Stimulated activated CD8-positive, alpha-beta memory T cell treated with anti-CD3 and anti-CD28 coated beads, Interleukin-12 subunit alpha, Interleukin-12 subunit beta, amount 100 ng/mL, for 4 hours (primary cell): Measurements from ENCODE around the gene SLC1A3.

Source experiments
- DNase-seq: peaks from one replicate; pipeline ENCODE4 v3.0.0-alpha.2; 2020; ENCODE audit warnings: low read depth

SLC1A3 gene

DNA sequence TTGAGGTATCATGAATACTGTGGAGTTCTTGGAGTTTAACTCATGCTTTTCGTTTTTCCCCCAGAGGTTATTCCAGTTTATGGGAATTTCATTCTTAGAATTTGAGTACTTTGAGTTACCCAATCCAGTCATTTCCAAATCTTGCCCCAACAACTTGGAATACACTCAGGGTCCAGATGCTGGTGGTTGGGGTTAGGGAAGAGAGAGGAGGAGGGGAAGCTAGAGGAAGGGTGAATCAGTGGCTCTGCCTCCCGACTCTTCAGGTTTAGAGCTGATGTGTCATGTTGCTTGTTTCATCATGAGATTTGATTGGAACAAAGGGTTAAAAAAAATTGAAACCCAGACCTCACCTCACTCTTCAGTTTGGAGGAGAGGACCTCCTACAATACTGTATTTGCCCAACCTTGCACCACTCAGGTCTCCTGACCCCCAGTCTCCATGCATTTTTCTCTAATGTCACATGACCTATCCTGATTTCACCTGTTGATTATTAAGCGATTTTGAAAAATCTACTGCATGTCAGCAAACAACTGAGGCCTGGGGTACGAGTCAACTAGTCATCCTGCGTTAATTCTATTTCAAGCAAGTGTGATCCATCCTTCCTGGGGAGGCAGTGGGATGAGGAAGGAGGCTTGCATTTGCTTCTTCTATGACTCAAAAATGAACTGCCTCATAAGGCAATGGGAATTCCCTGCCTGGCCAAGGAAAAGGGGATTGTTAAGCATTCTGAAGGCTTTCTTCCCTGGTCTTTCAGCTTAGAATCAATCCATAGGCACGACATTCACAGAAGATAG is 6.2 kb upstream of the SLC1A3 start:
- DNase-seq: no peak

DNA sequence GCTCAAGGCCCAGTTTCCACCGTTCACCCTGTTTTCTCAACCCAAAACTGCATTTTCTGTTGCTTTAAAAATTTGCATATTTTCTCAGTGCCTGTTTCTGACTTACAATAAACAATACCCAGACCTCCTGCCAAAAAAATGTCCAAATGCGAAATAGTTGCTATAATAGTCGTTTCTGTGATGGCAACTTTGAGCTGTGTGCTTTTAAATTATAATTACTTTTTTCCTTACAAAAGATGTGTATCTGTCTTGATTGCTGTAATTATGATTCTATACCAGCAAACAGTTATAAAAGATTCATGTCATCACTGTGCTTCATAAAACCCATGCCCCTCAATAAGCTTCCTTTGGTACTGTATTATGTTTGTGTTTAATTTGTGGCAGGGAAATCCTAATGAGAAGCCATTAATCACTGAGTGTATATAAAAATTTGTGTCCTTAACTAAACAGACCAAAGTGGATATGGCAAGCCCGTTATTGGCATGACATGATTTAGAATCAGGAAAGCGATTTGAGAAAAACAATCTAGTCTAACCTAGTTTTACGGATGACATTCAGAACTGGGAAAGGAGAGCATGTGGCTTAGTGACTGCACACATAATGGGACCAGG is 5.4 kb upstream of the SLC1A3 start:
- DNase-seq: no peak

DNA sequence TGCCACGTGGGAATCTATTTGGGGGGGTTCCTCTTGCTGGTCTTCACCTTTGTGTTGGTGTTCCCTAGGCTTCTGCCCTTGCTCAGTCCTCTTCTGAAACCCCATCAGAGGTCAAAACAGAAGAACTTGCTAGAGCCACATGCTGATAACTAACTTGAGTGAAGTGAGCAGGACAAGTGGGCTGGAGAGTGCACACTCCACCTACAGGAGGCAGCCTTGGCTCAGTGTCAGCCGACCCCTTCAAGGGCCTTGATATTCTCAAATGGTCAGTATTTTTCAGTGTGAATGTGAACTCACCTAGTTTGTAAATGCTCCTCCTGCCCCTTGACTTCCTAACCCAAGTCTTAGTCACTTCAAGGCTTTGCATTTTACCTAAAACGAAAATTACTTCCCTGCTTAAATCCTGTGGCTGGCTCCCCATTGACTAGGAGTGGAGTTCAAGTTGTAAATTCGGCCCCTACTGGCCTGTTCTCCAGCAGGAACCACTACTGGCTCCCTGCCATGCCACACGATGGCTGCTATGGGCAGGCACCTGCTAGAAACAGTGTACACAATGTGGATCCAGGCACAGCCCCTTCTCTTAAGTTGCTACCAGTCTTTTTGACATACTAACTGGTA is 3.6 kb upstream of the SLC1A3 start:
- DNase-seq: no peak

DNA sequence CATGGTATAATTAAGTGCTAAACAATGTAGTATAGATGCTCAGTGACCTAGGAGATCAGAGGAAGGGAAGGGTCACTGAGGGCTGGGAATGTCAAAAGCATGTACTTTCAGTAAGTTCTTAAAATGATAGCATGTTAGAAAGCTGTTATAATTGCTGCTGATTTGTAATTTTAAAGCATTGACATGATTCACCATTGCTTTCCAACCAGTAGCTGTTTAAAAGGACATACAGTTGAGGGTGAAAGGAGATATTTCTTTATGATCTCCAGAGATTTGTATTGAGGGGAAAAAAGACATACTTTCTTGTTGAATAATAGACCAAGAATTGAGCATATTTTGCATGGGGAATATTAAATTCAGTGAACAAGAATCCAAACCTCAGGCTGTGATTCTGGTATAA is 1.2 kb upstream of the SLC1A3 start:
- DNase-seq: no peak

DNA sequence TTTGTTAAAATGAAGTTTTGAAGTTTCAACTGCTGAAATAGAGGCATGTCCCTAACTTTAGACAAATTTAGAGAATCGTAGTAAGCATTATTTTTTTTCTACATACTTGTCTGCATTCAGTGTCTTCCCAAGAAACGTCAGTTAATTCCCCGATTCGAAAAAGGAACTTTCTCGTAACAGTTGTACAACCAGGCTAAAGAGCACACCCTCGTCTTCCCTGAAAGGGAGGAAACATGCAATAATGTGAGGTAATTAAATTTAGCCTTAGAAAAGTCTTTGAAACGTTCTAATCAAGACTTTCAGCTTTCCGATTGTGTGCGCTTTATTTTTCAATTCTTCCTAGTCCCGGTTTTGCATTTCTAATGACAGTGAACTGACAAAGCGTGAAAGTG is 374 bp upstream of the SLC1A3 start:
- DNase-seq: no peak

DNA sequence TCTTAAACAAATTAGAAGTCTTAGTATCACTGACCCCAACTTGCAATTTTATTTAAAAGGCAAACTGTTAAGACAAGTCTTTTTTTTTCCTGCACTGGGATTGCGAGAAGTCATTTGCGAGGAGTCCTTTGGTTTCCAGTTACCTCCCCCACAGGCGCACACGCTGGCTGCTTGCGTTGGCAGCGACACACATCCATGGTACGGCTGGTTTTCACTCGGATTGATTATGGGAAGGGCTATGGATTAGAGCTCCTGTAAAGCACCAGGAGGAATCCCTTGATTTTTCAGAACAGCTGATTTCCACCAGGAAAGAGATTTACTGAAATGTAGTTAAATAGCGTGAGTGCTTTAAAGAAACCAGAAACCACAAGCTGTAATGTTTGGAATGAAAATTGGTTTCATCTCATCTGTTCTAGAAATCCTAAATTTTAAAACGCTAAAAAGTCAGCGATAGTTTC is 737 bp downstream of the SLC1A3 start:
- DNase-seq: no peak

DNA sequence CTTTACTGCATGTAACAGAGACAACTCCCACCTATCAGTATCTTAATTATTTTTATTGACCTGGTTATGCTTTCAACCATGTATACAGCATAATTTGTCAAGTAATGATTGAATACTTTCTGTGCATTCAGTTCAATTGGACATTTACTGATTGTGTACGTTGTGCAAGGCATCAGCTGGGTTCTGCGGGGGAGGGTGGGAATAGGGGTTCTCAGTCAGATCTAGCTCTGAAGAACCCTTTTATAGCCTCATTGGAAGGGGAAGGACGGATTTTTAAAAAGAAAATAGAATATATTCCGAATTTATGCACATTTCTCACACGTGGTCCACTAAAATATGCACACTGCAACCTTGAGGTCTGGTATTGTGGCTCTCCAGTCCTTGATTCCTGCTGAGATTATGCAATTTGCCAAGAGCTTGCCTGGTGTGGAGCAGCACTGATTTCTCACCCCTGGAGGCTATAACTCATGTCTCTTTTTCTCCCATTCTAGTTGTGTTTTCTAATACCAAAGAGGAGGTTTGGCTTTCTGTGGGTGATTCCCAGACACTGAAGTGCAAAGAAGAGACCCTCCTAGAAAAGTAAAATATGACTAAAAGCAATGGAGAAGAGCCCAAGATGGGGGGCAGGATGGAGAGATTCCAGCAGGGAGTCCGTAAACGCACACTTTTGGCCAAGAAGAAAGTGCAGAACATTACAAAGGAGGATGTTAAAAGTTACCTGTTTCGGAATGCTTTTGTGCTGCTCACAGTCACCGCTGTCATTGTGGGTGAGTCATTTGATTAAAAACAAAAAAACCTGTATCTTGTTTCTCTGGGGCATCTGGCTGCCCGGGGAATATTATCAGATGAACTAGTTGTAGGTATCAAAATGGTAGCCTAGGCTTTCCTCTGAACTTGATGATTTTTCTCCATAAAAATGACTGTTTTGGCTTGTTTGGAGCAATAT is 1.7 kb downstream of the SLC1A3 start:
- no peak for DNase-seq

DNA sequence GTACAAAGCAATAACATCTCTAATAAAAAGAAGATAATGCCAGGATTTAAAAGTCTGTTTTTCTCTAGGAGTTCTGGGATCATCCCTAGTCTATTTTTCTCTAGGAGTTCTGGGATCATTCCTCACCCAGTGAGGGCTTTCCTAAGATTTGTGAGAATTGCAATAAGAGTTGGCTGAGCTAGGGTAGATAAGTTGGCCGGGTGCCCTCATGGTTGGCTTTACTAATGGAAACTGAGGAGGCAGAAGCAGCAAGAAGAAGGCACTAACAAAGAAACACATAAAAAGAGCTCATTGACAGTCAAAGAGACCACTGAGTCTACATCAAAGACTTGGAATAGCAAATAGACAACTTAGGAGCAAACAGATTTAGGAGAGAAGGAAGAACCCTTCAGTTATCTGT is 4.2 kb downstream of the SLC1A3 start:
- DNase-seq: no peak

DNA sequence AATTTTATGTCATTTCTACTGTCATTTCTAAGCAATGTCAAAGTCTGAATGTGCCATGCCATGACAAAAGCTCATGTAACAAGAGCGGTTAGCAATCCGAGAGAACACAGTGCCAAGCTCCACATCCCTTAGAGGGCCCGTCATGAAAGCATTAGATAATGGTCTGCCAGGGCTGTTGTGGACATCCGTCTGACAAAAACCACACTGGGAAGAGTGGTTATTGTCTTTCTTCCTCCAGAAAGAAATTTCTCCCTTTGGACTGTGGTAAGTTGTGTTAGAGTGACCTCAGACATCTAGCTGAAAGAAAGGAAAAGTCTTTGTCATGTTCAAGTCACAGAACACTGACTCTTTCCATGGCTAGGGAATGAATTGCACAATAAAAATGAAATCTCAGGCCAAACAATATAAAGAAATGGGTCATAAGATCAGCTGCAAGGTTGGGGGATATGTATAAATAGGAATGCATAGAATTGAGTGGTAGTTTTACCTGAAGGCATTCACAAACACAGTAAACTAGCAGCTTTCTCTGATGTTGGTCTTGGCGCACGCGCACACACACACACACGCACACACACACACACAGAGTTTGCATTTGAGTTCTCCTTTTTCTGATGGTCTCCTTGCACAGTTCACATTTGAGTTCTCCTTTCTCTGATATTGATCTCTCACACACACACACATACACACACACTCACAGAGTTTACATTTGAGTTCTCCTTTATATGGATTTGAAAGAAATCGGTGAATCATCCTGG is 5.3 kb downstream of the SLC1A3 start:
- DNase-seq: no peak

DNA sequence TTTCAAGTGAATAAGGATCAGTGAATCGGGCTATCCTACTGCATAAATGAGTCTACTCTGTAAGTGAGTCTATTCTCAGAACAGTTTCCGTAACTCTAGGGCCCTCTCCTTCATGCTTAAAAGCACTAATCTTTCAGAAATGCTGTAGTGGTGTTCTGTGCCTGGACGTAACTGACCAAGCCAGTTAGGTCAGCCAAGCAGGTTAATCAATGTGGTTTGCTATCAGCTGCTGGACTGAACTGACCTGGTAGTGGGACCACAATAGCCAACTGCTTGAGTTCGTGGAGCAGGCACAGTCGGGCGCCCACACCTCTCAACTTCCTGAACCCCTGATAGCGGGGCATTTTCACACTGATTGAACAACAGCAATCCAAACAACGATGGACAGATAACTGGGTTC is 6.8 kb downstream of the SLC1A3 start:
- no peak for DNase-seq

DNA sequence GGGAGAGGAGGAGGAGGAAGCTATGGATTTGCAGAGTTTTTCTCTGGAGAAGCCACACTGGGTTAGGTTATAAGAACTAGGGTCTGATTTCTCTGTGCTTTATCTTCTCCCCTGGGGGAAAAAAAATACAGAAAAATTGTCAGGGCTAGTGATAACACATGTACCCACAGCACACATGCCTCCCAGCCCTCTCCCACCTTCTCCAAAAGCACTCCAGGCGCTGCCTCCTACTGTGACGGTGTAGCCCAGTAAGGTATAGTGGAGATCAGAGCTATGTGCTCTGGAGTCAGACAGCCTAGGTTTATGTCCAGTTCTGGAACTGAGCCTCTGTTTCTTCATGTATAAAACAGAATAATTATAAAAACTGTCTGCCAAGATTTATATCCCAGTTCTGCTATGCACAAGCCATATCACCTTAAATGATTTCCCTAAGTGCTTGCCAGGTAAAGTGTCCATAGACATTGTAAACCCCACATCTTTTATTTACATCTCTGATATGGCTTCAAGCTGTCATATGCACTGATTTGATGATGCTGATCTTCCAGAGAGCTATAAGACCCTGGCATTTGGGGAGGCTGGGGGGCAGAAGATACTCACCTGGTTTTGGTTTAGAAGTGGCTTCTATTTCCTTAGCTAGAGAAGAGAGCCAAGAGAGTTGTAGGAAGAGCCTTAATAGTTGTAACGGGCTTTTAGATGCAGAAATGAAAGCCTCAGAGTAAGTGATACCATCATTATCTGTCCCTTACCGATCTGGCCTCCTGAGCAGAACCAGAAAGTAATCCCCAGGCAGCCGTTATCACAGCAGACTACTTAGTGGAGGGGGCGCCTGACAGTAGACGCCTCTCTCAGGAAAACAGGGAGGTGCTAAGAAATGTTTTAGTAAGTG is 7.6 kb downstream of the SLC1A3 start:
- no peak for DNase-seq

DNA sequence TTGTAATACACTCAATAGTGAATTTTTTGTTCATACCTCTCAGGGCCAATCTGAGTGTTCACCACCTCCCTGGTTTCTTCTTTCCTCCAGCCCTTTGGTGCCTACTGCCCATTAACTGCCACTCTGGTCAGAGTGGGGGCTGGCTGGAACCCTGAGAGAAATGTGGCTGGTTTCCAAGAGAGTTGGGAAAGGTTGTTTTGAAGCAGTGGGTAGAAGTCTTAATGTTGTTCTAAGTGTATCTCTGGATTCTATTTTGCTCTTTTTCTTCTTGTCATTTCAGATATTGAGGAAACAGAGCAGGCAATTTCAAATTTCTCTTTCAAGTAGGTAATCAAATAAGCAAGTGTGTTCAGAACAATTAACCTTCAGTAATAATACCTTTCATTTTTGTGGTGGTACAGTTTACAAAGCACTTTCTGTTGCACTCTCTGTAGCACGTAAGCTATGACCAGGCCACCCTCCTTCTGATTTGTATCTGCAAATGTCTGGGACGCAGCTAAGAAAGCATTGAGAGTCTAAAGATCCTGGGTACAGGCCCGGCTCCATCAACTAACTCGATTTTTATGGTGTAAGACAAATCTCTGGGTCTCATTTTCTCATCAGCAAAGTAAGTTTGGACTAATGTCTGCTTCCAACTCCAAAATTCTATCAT is 8.4 kb downstream of the SLC1A3 start:
- DNase-seq: no peak

DNA sequence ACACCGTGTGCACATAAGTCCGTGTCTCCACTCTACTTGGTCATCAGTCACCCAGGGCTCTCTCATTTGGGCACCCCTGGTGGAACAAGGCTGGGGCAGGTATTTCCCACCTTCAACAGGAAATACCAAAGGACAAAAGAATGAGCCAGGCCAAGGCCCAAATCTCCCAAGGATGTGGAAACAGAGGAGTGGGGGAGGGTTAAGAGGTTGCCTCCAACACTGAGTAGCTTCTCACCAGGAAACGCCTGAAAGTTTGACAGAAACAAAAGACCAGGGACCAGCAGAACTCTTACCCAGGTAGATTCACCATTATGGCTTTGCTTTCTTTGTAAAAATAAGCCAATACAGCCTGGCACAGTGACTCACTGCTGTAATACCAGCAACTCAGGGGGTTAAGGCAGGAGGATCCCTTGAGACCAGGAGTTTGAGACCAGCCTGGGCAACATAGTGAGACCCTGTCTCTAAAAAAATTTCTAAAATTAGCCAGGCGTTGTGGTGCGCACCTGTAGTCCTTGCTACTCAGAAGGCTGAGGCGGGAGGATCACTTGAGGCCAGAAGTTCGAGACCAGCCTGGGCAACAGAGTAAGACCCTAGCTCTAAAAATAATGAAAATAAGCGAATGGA is 12.7 kb downstream of the SLC1A3 start:
- DNase-seq: no peak

DNA sequence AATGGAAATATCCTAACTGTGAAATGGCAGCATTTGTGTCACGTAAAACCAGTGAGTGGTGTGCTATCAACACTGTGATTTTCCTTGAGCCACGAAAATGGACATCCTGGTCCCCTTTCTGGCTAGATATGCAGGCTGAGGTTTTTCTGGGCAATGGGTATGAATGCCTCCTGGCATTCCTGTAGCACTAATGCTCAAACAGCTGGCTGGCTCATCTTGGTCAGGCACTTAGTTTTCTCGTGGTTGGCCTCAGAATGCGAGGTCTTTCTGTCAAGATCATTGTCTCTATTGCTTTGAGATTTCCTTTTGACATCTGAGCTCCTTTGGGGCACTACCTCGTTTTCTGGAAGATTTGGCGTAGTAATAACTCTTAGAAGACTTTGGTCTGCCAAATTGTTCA is 15.6 kb downstream of the SLC1A3 start:
- DNase-seq: no peak

DNA sequence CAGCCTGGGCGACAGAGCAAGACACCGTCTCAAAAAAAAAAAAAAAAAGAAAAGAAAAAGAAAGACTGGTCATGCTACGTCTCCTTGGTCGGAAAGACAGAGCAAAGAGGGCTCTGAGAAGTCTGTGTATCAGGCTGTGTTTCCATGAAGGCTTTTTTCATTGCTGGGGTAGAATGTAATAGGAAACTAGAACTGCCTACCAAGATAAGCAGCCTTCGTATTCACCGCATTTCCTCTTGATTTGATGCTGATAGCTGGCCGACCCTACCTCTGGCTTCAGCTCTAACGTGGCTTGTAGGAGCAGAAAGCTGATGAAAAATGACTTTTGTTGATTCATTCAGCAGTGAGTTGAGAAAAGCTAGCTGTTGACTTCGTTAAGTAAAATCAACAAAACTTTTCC is 17.4 kb downstream of the SLC1A3 start:
- no peak for DNase-seq

DNA sequence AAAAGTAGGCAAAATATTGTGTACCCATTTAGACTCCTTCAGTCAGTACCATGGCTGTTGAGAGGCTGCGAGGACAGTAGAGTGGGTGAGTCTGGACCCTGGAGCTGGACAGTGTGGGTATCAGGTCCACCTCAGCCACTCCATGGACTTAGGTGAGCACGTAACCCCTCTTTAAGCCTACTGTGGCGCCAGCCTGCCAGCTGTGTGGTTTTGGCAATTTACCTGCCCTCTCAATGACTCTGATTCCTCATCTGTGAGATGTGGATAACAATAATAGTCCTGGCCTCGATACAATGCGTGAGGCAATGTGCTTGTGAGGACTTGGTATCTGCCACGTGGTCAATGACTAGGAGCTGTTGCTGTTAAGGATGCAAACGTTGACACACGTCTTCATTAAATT is 17.9 kb downstream of the SLC1A3 start:
- DNase-seq: no peak

DNA sequence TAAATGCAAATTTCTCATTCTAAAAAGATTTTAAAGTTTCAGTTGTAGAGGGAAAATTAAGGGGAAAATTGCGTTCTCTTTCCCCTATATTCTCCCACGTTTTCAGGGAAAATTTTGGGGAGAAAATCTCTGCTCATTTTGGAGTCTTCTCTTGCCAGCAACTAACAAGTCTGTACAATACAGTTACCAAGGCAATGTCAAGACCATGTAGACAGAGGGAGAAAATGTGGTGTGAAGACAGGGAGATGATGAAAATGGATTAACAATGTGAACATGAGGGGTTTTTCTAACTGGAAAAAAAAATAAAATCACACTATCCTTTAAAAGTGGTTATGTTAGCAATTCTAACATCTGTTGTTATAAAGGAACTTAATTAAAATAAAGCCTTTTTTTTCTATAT is 22.3 kb downstream of the SLC1A3 start:
- DNase-seq: no peak

DNA sequence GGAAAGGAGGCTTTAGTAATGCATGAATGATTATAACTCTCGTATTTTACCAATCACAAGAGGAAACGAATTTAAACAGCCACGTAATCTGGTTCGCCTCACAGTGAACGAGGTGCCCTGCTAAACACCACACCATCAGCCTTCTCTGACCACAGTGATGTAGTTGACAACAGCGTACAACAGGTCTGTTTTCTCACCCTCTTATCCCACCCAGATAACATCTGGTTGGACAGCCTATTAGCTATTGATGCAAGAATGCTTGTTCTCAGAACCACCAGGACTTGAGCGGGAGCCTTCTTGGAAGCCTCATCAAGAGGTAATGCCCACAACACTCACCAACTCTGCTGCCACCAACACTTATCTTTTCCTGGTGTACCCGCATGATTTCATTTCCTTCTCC is 23.3 kb downstream of the SLC1A3 start:
- DNase-seq: no peak
